A549 (cell line): ENCODE measurements around the gene EPB41L4A. TPM values are rescaled to one million over a fixed set of nuclear protein-coding genes. Genes with fewer than 3 reads are reported as not detected.

ENCODE experiments used
- ATAC-seq, 2 experiments: fragments of 200-7000 bp in 1 of 2; fragments of >200 bp in 1 of 2; cut with Nextera tagmentation in 1 of 2; cut with Tn5 transposase in 1 of 2; 3 replicates each; pipeline versions ENCODE4 v1.8.0 to v1.9.1; 2018 to 2020; ENCODE audit warnings: mild to moderate bottlenecking in 1 of 2, moderate library complexity in 1 of 2
- CTCF ChIA-PET: fragments of 300-600 bp; sonication (Branson Sonifier 250); formaldehyde crosslinking; extraction: SDS; loops from one replicate; lab custom pipeline; 2021; ENCODE audit warnings: antibody characterized with exemption, inconsistent platforms; lab: Yijun Ruan, JAX
- POLR2A ChIA-PET: fragments of 350-600 bp; formaldehyde crosslinking; extraction: SDS; loops from one replicate; lab custom pipeline; 2021; ENCODE audit warnings: antibody characterized with exemption, inconsistent platforms; lab: Yijun Ruan, JAX
- DNase-seq, 2 experiments: peaks; one replicate each; pipeline versions ENCODE4 v3.0.0 to v3.0.0-alpha.2; 2011 to 2016; ENCODE audit warnings: low read depth in 1 of 2, low spot score in 1 of 2
- FAIRE-seq: peaks from 2 replicates; lab custom pipeline; 2011; peaks lifted over from hg19 to GRCh38; lab: Jason Lieb, UNC
- H3K27ac ChIP-seq, 2 experiments: fragments of >200 bp; sonication (Bioruptor Twin); formaldehyde crosslinking; 3 replicates each; pipeline ENCODE4 v1.5.1; 2016 to 2017
- H3K4me1 ChIP-seq: fragments of >200 bp; sonication (Bioruptor Twin); formaldehyde crosslinking; 3 replicates; pipeline ENCODE4 v1.6.1; 2016
- H3K4me2 ChIP-seq: fragments of >200 bp; sonication (Bioruptor Twin); formaldehyde crosslinking; 3 replicates; pipeline ENCODE4 v1.6.1; 2016
- H3K4me3 ChIP-seq: fragments of >200 bp; sonication (Bioruptor Twin); formaldehyde crosslinking; 3 replicates; pipeline ENCODE4 v1.5.1; 2016
- H3K9me3 ChIP-seq: fragments of >200 bp; sonication (Bioruptor Twin); formaldehyde crosslinking; 3 replicates; pipeline ENCODE4 v1.6.1; 2016
- CBX8 ChIP-seq: fragments of 200-600 bp; sonication (generic); IDR thresholded peaks from 2 replicates; pipeline ENCODE4 v1.6.1; 2016
- FOSB ChIP-seq: fragments of 250-450 bp; sonication (Bioruptor Pico); IDR thresholded peaks from 2 replicates; pipeline ENCODE4 v1.5.0; 2020; ENCODE audit warnings: mild to moderate bottlenecking, moderate library complexity
- FOSL2 ChIP-seq, 2 experiments: fragments of 450-650 bp in 1 of 2; fragments of >200 bp in 1 of 2; sonication (Bioruptor Twin) in 1 of 2; formaldehyde crosslinking; IDR thresholded peaks; 2 replicates each; pipeline versions ENCODE4 v1.5.0 to v1.6.1; 2016 to 2020; ENCODE audit warnings: mild to moderate bottlenecking in 1 of 2, moderate library complexity in 1 of 2
- FOXS1 ChIP-seq: fragments of 250-450 bp; sonication (Bioruptor Pico); IDR thresholded peaks from 2 replicates; pipeline ENCODE4 v1.5.0; 2020; ENCODE audit warnings: mild to moderate bottlenecking, moderate library complexity
- KDM1A ChIP-seq: fragments of 200-600 bp; sonication (generic); IDR thresholded peaks from 2 replicates; pipeline ENCODE4 v1.6.1; 2016; ENCODE audit warnings: low read depth, mild to moderate bottlenecking
- KDM5A ChIP-seq: fragments of 200-600 bp; sonication (generic); IDR thresholded peaks from 2 replicates; pipeline ENCODE4 v1.6.1; 2016; ENCODE audit warnings: antibody characterized with exemption, mild to moderate bottlenecking
- MYC ChIP-seq: IDR thresholded peaks from 2 replicates; pipeline ENCODE4 v1.6.1; 2012; ENCODE audit warnings: mild to moderate bottlenecking, inconsistent platforms, low read length, improper control_type of control experiment, borderline replicate concordance
- NFE2L2 ChIP-seq: fragments of 150-350 bp; conservative IDR thresholded peaks from 2 replicates; pipeline ENCODE4 v1.6.1; 2014; ENCODE audit warnings: low read length
- POLR2A ChIP-seq: IDR thresholded peaks from 2 replicates; pipeline ENCODE4 v1.6.1; 2012; ENCODE audit warnings: mild to moderate bottlenecking, low read length
- TFCP2L1 ChIP-seq: fragments of 250-450 bp; sonication (Bioruptor Pico); IDR thresholded peaks from 2 replicates; pipeline ENCODE4 v1.5.0; 2021; ENCODE audit warnings: mild to moderate bottlenecking
- ZFP36 ChIP-seq: fragments of 450-650 bp; IDR thresholded peaks from 2 replicates; pipeline ENCODE4 v1.6.1; 2014; ENCODE audit warnings: borderline replicate concordance; ENCODE audit not compliant: partially characterized antibody
- WGBS: methylation state at CpG from one replicate; pipeline ENCODE4 v1.1.6; 2017; ENCODE audit errors: missing lambda C conversion rate; 5-methylcytosine and 5-hydroxymethylcytosine counted together
- polyA plus RNA-seq, 4 experiments: library from polyadenylated mRNA; depleted of rRNA in 3 of 4; stranded (reverse); fragments of >200 nt; fragmentation: RNase III in 1 of 4; extraction: RNeasy Plus Mini Kit Qiagen cat#74134 plus additional on column Dnase treatment in 1 of 4; gene quantifications; 2 replicates in 3 of 4; 3 replicates in 1 of 4; pipeline ENCODE4 v1.2.3, GENCODE V29; 2011 to 2017
- TF ChIP-seq, protein P1 (sequence below): IDR thresholded peaks from 2 replicates; pipeline ENCODE4 v1.6.1; 2012
- TF ChIP-seq, protein P2 (sequence below): fragments of >200 bp; sonication (Bioruptor Twin); formaldehyde crosslinking; IDR thresholded peaks from 3 replicates; pipeline ENCODE4 v1.5.1; 2016
- TF ChIP-seq, protein P3 (sequence below): fragments of 250-450 bp; sonication (Bioruptor Pico); IDR thresholded peaks from 2 replicates; pipeline ENCODE4 v1.5.0; 2021; ENCODE audit warnings: mild to moderate bottlenecking, moderate library complexity, borderline replicate concordance
- TF ChIP-seq, protein P4 (sequence below): fragments of 200-600 bp; sonication (generic); IDR thresholded peaks from 2 replicates; pipeline ENCODE4 v1.6.1; 2016; ENCODE audit warnings: antibody characterized with exemption, mild to moderate bottlenecking, moderate library complexity
- TF ChIP-seq, protein P5 (sequence below): fragments of >200 bp; sonication (Bioruptor Twin); formaldehyde crosslinking; IDR thresholded peaks from 3 replicates; pipeline ENCODE4 v1.6.1; 2016
- TF ChIP-seq, protein P6 (sequence below): IDR thresholded peaks from 2 replicates; pipeline ENCODE4 v1.6.1; 2012

The EPB41L4A gene
- polyA plus RNA-seq, 2 of the 4 experiments (the other 2 are of a cell fraction), result 1.3 to 4.4 TPM

DNA sequence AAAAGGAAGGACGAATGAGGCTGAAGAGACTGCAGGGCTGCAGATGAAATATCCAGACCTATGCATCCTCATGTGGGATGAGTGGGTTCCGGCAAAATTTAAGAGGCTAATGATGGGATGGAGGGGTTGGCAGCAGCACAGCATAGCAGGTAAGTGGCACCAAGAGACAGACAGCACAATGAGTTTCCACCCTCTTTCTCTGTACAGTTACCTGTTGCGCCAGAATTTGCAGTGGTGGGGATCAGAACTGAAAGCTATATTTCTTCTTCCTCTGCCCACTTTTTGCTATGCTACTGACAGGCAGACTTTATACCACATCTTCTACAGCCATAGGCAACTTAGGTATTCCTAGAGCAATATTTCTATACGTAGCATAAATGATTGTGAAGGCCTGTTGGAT is 227.0 kb downstream of the EPB41L4A start:
- ChIA-PET CTCF (interaction anchor here (0.8 kb wide), 1 partner anchor 8 kb away, joined by 3 read pairs; no protein-coding TSS in a partner anchor), POLR2A (interaction anchor here (0.6 kb wide), 1 partner anchor 729 kb away, joined by 3 read pairs; no protein-coding TSS in a partner anchor)
- no peak for DNase-seq
- no peak overlapping the region for H3K27ac ChIP-seq
- TF ChIP-seq ZFP36, result no peak
- no peak for TF ChIP-seq FOXS1 (CRISPR knock-in tag)
- TF ChIP-seq, protein P1, sequence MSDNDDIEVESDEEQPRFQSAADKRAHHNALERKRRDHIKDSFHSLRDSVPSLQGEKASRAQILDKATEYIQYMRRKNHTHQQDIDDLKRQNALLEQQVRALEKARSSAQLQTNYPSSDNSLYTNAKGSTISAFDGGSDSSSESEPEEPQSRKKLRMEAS, result no peak
- no peak for TF ChIP-seq FOSL2 (IDR thresholded peaks at IDR 0.05)
- no peak for TF ChIP-seq FOSL2 (CRISPR knock-in tag; IDR thresholded peaks at IDR 0.05)
- TF ChIP-seq, protein P2, sequence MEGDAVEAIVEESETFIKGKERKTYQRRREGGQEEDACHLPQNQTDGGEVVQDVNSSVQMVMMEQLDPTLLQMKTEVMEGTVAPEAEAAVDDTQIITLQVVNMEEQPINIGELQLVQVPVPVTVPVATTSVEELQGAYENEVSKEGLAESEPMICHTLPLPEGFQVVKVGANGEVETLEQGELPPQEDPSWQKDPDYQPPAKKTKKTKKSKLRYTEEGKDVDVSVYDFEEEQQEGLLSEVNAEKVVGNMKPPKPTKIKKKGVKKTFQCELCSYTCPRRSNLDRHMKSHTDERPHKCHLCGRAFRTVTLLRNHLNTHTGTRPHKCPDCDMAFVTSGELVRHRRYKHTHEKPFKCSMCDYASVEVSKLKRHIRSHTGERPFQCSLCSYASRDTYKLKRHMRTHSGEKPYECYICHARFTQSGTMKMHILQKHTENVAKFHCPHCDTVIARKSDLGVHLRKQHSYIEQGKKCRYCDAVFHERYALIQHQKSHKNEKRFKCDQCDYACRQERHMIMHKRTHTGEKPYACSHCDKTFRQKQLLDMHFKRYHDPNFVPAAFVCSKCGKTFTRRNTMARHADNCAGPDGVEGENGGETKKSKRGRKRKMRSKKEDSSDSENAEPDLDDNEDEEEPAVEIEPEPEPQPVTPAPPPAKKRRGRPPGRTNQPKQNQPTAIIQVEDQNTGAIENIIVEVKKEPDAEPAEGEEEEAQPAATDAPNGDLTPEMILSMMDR, result no peak
- TF ChIP-seq, protein P3, sequence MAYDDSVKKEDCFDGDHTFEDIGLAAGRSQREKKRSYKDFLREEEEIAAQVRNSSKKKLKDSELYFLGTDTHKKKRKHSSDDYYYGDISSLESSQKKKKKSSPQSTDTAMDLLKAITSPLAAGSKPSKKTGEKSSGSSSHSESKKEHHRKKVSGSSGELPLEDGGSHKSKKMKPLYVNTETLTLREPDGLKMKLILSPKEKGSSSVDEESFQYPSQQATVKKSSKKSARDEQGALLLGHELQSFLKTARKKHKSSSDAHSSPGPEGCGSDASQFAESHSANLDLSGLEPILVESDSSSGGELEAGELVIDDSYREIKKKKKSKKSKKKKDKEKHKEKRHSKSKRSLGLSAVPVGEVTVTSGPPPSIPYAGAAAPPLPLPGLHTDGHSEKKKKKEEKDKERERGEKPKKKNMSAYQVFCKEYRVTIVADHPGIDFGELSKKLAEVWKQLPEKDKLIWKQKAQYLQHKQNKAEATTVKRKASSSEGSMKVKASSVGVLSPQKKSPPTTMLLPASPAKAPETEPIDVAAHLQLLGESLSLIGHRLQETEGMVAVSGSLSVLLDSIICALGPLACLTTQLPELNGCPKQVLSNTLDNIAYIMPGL (CRISPR knock-in tag), result no peak
- TF ChIP-seq KDM1A, result no peak
- no peak for TF ChIP-seq NFE2L2
- TF ChIP-seq, protein P4, sequence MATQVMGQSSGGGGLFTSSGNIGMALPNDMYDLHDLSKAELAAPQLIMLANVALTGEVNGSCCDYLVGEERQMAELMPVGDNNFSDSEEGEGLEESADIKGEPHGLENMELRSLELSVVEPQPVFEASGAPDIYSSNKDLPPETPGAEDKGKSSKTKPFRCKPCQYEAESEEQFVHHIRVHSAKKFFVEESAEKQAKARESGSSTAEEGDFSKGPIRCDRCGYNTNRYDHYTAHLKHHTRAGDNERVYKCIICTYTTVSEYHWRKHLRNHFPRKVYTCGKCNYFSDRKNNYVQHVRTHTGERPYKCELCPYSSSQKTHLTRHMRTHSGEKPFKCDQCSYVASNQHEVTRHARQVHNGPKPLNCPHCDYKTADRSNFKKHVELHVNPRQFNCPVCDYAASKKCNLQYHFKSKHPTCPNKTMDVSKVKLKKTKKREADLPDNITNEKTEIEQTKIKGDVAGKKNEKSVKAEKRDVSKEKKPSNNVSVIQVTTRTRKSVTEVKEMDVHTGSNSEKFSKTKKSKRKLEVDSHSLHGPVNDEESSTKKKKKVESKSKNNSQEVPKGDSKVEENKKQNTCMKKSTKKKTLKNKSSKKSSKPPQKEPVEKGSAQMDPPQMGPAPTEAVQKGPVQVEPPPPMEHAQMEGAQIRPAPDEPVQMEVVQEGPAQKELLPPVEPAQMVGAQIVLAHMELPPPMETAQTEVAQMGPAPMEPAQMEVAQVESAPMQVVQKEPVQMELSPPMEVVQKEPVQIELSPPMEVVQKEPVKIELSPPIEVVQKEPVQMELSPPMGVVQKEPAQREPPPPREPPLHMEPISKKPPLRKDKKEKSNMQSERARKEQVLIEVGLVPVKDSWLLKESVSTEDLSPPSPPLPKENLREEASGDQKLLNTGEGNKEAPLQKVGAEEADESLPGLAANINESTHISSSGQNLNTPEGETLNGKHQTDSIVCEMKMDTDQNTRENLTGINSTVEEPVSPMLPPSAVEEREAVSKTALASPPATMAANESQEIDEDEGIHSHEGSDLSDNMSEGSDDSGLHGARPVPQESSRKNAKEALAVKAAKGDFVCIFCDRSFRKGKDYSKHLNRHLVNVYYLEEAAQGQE, result no peak
- no peak for TF ChIP-seq POLR2A
- TF ChIP-seq, protein P5, sequence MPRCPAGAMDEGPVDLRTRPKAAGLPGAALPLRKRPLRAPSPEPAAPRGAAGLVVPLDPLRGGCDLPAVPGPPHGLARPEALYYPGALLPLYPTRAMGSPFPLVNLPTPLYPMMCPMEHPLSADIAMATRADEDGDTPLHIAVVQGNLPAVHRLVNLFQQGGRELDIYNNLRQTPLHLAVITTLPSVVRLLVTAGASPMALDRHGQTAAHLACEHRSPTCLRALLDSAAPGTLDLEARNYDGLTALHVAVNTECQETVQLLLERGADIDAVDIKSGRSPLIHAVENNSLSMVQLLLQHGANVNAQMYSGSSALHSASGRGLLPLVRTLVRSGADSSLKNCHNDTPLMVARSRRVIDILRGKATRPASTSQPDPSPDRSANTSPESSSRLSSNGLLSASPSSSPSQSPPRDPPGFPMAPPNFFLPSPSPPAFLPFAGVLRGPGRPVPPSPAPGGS, result no peak
- TF ChIP-seq FOSB (CRISPR knock-in tag), result no peak
- no peak for TF ChIP-seq KDM5A
- TF ChIP-seq MYC, result no peak
- no peak for TF ChIP-seq TFCP2L1 (CRISPR knock-in tag)
- TF ChIP-seq, protein P6, sequence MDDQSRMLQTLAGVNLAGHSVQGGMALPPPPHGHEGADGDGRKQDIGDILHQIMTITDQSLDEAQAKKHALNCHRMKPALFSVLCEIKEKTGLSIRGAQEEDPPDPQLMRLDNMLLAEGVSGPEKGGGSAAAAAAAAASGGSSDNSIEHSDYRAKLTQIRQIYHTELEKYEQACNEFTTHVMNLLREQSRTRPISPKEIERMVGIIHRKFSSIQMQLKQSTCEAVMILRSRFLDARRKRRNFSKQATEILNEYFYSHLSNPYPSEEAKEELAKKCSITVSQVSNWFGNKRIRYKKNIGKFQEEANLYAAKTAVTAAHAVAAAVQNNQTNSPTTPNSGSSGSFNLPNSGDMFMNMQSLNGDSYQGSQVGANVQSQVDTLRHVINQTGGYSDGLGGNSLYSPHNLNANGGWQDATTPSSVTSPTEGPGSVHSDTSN, result no peak
- TF ChIP-seq CBX8, result no peak
- H3K4me3 ChIP-seq, result no peak overlapping the region
- no peak for ATAC-seq
- H3K4me2 ChIP-seq, result no peak overlapping the region
- no peaks in the 10 kb centered on the region for H3K9me3 ChIP-seq
- 88% methylated on average over 4 of the region's 4 CpGs for WGBS
- FAIRE-seq, result no peak
- H3K4me1 ChIP-seq, result no peaks in the 10 kb centered on the region
